Stimulated activated CD8-positive, alpha-beta memory T cell treated with anti-CD3 and anti-CD28 coated beads, Interleukin-4, amount 100 ng/mL, for 48 hours (primary cell): ENCODE data around the gene IFITM5.

Source experiments
- DNase-seq: peaks from one replicate; pipeline ENCODE4 v3.0.0-alpha.2; 2020

Gene IFITM5

GRCh38 chr11:257766-258493 lies 41.4 kb downstream of the IFITM5 start:
- peak; percentile 26 for DNase-seq

DNA sequence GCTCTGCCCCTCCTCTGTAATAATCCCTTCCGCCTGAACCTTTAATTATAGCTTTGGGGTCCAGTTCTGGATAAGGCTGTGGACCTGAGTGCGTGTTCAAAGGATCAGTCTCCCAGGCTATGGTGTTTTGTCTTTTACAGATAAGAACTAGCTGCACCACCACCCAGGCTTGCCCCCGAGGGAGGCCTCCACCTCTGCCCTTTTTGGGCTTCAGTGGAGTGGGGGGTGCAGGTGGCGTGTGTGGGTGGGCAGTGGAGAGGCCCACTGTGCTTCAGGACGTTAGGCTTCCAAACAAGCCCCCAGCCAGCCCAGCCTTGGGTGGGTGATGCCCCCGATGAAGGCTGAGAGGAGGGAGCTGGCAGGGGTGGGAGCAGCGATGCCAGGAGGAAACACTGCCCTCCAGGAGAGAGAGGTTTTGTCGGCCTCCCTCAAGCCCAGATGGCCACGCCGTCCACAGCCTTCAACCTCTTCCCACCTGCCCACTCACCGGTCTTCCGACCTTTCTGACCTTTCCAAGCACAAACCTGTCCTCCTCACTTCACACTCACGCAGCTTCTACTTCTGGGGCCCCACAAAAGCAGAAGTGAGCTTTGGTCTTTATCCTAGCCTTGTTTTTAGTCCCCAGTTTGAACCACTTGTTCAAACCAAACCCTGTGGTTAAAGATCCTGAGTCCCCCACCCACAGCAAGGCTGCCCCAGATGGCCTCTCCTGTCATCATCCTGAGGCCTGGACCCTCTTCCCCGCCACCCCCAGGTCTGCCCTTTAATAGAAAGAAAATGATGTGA lies 42.2 kb downstream of the IFITM5 start:
- DNase-seq: peak; percentile 18

DNA sequence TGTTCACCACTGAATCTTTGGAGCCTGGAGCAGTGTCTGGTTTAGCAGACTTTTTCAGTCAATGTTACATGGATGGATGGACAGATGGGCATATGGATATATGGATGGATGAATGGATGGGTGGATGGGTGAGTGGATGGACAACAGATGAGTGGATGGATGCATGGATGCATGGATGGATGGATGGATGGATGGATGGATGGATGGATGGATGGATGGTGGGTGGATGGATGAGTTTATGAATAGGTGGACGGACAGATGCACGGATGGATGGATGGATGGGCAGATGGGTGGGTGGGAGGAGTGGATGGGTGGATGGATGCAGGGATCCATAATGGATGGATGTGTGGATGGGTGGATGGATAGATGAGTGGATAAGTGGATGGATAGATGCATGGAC lies 43.5 kb downstream of the IFITM5 start:
- DNase-seq: peak; percentile 1

DNA sequence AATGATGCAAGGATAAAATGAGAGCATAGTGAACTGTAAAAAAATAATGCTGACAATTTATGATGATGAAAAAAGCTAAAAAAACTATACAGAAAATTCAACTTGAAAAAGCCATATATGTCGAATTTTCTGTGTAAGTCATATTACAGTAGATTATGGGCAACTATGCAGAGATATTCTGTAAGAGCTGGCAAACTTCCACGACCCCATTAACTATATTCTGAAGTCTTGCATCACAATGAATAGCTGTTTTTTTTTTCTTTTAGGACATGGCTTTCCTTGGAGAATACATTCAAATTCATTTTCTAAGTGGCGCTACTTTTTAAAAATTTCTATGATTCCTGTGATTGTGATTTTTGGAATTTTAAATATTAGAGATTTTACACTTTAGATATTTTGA lies 44.1 kb downstream of the IFITM5 start:
- DNase-seq: no peak

DNA sequence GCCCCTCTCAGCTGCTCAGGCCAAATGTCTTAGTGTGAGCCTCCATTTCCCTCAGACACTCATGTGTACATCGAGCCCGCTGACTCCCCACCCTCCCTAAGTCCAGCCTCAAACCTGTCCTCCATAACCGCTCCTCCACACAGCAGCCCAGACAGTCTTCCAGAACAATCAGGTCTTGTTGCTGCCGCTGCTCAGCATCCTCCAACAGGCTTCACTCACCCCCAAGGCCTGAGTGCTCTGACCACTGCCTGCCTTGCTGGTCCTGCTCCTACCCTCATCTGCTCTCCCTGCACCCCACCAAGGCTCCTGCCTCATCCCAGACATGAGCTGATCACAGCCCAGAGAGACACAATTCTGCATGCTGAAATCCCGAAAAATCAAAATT lies 45.4 kb downstream of the IFITM5 start:
- peak; percentile 16 for DNase-seq

DNA sequence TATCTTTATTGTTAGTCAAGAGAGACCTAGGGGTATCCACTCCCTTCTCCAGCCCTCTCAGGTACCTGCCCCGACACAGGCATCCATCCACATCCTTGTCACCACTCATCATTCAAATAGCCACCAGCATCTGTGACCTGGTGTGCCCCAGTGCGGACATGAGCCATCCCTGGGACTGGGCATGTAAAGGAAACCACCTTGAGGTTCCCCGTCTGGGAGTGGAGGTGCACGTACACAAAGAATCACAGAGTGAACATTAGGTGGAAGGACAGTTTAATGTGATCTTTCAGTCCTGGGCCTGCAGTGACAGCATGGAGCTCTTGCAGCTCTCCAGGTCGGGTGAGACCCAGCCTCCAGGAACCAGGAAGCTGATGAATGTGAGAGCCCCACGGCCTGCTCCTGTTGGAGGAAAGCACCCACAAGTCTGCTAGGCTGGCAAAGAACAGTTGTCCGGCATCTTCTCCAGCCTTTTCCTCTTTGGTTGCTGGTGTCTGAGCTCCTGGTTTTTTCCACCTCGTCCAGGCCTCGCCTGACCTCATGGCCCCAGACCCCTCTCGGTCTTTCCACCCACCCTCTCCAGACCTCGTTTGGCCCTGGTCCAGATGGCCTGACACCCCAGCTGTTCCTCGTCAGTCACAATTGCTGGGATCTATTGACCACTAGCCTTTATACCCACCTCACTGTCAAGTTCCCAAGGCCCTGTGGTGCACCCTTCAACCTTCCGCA lies 46.0 kb downstream of the IFITM5 start:
- DNase-seq: peak; percentile 20

GRCh38 chr11:252666-253065 lies 46.7 kb downstream of the IFITM5 start:
- peak; percentile 20 for DNase-seq

DNA sequence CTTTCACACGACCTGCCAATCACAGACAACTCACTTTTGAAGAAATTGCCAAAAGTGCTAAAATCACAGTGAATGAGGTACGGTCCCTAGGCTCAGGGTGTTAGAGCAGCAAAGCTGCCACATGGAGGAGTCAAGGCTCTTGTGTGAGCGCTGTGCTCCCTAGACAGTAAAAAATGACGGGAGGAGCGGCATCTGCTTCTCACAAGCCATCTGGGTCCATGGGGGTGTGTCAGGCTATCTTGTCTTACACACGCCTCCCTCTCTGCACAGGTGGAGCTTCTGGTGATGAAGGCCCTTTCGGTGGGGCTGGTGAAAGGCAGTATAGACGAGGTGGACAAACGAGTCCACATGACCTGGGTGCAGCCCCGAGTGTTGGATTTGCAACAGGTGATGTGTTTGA lies 47.8 kb downstream of the IFITM5 start:
- DNase-seq: peak; percentile 21

- peak; percentile 86 for DNase-seq
Observed at GRCh38 chr11:250740-251299, 48.5 kb downstream of the IFITM5 start.

DNA sequence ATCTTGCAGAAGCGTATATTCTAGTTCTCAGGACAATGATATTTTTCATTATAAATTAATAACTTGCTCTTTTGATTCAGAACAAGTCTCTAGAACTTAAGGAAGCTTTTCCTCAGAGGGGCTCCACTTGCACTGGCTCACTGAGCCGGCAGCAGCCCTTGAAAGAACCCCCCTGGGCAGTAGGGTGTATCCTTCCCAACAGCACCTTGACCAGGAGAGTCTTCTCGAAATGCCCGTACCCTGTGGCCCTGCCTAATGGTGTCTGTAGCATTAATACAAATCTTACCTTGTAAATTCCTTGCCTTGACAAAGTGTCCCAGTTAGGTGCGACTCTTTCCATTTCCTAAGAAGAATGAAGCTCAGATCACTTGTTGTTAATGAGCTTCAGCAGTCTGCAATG lies 49.1 kb downstream of the IFITM5 start:
- DNase-seq: peak; percentile 19

- DNase-seq: no peak
Observed at GRCh38 chr11:249062-249461, 50.3 kb downstream of the IFITM5 start.
